GM19193 (cell line): ENCODE data around the gene BCL11B.

Experiments used
- POLR2A ChIP-seq: IDR thresholded peaks from 4 replicates; pipeline ENCODE4 v1.6.1; 2011; ENCODE audit not compliant: insufficient read depth, insufficient read length; ENCODE audit errors: extremely low read depth

Gene BCL11B

GRCh38 chr14:99158646-99159165, 113.3 kb downstream of the BCL11B start:
- no peak for TF ChIP-seq POLR2A

DNA sequence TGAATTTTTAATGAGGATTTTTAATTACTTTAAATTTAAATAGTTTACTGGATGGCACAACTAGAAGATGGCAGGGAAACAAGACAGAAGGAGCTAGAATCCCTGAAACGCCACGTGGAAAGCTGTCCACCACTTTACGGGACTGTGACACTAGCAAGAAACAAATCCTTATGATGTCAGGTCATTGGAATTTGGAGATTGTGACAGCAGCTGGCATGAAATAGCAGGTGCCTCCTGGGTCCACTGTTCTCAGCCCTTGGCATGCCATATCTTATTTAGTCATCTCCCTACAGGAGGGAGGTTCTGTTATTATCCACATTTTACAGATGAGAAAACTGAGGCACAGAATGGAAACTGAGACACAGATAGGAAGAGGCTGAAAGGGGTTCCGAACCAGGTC, 113.8 kb downstream of the BCL11B start:
- no peak for TF ChIP-seq POLR2A

- no peak for TF ChIP-seq POLR2A
Measured at GRCh38 chr14:99157676-99158075, 114.3 kb downstream of the BCL11B start.

DNA sequence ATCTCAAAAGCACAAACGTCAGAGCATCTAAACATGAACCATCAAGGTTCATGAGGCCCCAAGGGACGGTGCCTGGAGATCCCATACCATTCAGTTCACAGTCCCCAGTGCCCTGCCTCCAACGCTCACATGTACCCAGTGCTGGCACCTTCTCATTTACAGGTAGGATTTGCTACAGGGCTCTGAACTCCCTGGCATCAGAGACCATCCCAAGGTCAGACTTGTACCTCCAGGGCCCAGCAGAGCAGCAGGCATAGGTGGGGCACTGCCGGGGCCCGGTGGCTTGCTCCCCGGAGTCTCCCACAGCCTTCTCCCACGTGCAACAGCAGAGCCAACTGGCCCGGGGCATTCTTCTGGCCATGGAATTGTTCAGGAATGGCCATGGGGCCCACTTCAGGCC, 114.8 kb downstream of the BCL11B start:
- TF ChIP-seq POLR2A = no peak

- TF ChIP-seq POLR2A = no peak
Measured at GRCh38 chr14:99156814-99157213, 115.2 kb downstream of the BCL11B start.

- TF ChIP-seq POLR2A = no peak
Measured at GRCh38 chr14:99156090-99156425, 115.9 kb downstream of the BCL11B start.

DNA sequence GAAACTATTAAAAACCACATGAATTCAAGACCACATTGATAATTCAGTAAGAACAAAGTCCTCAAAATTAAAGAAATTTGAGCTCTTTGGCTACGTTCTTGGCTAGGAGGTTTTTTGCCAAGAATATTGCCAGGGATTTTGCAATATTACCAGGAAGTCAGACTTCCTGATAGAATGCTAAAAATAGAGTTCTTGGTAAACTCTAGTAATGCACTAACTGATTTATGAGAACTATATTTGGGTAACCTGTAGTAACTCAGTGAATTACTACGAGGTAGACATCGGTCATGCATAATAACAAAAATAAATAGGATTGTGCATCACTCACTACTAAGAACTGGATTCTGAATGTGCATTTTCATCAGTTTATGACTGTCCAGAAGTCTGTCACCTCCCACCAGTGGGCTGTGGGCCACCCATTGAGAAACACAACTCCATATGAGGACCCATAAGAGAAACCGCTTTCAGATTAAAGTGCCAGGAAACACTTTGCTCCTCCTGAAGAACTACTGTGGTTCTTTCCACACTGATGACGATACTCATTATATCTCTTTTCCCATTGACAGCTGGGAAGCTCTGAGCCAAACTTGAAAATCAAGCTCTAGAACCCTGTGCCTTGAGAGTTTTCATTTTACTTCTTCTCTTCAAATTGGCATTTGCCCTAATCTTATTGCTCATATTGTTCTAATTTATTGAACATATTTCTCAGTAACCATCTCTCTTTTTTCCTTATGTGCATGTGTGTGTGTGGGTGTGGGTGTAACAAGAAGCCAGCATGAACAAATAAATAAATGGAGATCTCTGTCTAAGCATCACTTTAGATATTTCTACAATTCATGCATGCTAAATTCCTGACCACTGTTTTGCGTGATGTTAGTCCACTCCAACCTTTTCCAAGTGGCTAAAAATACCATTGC, 116.6 kb downstream of the BCL11B start:
- TF ChIP-seq POLR2A = no peak

- no peak for TF ChIP-seq POLR2A
Measured at GRCh38 chr14:99150236-99150635, 121.8 kb downstream of the BCL11B start.

- TF ChIP-seq POLR2A = no peak
Measured at GRCh38 chr14:99148861-99149610, 123.0 kb downstream of the BCL11B start.

- no peak for TF ChIP-seq POLR2A
Measured at GRCh38 chr14:99148131-99148530, 123.9 kb downstream of the BCL11B start.

DNA sequence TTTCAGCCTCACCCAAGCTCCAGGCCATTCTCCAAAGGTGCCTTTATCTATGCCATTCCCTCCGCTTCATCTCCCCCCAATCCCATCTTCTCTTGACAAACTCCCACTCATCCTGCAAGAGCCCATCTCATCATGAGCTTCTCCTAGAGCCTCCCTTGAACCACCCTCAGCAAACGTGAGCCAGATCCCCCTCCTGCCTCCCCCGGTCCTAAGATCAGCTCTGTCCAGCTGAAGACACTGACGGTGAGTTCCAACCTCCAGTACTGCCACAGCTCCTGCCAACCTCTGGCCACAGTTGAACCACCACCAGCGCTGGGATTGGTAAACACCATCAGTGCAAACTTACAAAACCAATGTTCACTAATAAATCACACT, 124.6 kb downstream of the BCL11B start:
- no peak for TF ChIP-seq POLR2A

DNA sequence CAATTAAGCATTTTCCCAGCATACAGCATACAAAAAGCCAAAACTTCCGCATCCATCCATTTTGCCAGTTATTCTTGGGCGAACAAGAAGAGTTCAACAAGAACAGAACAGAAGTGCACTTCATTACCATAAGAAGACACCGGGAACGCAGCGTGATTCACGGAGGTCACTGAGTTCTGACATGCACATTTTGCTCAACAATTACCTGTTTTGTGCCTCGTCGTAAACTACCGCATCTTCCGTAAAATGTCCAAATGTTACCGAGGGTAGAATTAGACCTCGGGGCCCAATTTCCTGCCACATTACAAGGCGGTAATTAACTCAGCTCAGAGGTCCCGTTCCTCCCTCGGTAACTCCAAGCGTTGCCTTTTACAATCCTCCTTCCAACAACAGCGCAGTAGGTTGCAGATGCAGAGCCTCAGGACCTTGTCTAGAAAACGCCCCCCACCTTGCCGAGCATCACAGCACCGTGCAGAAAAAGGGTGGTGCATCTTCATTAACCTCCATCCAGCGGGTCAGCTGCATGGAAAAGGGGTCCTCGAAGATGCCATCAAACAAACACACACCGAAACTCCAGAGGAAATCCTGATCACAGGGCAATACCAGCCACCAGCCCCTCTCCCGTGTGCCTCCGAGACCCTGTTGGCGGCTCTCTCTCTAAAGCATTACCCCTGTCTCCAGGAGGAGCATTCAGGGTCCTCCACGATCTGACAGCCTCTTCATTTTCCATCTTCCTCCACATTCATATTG, 125.2 kb downstream of the BCL11B start:
- TF ChIP-seq POLR2A = no peak

DNA sequence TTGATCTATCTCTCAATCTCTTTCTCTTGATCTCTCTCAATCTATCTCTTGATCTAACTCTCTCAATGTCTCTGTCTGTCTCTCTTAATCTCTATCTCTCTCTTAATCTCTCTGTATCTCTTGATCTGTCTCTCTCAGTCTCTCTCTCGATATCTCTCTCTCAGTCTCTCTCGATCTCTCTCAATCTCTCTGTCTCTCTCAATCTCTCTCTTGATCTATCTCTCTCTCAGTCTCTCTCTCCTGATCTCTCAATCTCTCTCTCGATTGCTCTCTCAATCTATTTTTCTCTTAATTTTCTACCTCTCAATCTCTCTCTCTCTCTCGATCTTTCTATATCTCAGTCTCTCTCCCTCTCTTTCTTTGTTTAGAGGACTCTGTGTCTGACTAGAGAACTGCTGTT, 126.7 kb downstream of the BCL11B start:
- no peak for TF ChIP-seq POLR2A

- TF ChIP-seq POLR2A = no peak
Measured at GRCh38 chr14:99143793-99144192, 128.2 kb downstream of the BCL11B start.

DNA sequence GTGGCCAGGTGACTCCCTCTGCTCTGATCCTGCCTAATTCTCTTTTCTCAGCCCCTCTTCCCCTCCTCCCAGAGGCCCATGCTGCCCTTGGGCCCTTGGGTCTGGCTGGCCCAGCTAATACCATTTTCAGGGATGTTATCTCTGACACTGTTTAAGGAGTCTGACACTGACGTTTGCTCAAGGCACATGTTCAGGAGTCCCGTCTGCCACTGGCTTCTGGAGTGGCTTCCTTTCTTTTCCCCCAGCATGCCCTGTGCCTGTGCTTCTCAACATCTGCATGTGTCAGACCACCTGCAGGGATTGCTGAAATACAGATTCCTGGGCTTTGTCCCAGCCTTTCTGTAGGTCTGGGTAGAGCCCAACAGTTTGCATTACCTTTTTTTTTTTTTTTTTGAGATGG, 128.9 kb downstream of the BCL11B start:
- no peak for TF ChIP-seq POLR2A
